ENCODE data around the gene SLCO3A1. TPM values are rescaled to one million over a fixed set of nuclear protein-coding genes. Genes with fewer than 3 reads are reported as not detected.

Gene SLCO3A1
- total and polyA plus RNA-seq, 2 experiments from 2014 or later: 35.5 to 71.9 TPM

DNA sequence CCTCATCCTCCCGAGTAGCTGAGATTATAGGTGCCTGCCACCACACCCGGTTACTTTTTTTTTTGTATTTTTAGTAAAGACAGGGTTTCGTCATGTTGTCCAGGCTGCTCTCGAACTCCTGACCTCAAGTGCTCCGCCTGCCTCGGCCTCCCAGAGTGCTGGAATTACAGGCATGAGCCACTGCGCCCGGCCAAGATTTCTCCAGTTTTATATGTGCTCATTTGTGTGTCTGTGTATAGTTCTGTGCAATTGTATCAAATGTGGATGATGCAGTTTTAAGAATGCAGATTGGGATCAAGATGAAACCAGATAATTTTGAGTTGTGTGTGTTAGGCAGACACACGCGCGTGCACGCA is 68.3 kb downstream of the SLCO3A1 start:
- H3K27me3 ChIP-seq: no peaks in the 10 kb centered on the region
- peak in 1 of 2 donors; percentile 22 for DNase-seq (ENCODE audit: low read depth in 1 of 2, low spot score in 1 of 2)
- no peaks in the 10 kb centered on the region for H3K36me3 ChIP-seq
- peak overlapping the region; percentile 93 for H3K27ac ChIP-seq
- no peak overlapping the region for H3K4me3 ChIP-seq
- TF ChIP-seq, protein P1, sequence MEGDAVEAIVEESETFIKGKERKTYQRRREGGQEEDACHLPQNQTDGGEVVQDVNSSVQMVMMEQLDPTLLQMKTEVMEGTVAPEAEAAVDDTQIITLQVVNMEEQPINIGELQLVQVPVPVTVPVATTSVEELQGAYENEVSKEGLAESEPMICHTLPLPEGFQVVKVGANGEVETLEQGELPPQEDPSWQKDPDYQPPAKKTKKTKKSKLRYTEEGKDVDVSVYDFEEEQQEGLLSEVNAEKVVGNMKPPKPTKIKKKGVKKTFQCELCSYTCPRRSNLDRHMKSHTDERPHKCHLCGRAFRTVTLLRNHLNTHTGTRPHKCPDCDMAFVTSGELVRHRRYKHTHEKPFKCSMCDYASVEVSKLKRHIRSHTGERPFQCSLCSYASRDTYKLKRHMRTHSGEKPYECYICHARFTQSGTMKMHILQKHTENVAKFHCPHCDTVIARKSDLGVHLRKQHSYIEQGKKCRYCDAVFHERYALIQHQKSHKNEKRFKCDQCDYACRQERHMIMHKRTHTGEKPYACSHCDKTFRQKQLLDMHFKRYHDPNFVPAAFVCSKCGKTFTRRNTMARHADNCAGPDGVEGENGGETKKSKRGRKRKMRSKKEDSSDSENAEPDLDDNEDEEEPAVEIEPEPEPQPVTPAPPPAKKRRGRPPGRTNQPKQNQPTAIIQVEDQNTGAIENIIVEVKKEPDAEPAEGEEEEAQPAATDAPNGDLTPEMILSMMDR (IDR thresholded peaks at IDR 0.05; ENCODE audit: low read depth, low read length): no peak
- H3K4me1 ChIP-seq (ENCODE audit: low read depth): peaks cover 47% of the 10 kb centered on the region
- no peaks in the 10 kb centered on the region for H3K9me3 ChIP-seq (ENCODE audit: low read depth)

DNA sequence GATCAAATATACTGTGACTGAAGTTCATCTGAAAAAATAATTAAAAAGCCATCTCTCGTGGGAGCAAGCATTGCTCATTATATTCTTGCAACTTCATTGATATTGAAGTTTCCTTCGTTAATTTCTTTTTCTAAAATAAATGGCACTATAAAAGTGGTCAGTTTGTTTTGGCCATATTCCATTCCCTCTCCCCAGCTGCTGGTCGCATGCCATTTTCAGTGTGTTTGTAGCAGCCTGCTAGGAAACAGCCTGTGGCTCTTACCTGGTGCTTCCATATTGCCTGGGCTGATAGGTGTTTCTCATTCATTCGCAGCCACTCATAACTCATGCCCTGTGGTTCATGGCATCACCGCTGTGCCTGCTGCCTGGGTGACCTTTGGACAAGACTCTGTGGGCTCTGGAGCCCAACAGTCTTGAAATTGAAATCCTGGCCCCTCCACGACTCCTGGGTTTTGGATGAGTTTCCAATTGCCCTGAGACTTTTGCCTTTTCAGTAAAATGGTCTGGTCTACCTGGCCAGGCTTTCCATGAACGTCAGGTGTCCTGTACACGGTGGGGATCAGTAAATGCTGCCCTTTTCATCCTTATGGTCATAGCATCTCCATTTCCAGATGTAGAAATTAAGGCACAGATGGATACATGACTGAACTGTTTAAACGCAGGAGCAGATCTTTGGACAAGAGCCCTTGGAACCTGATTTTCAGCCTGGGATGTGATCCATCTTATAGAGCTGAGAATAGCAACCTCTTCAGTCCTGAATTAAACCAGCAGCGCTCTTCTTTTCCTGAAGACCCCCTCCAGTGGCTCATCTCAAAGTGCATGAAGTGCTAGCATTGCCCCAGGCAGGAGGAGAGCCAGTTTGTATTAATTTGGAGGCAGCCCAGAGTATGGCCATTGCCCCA is 69.4 kb downstream of the SLCO3A1 start:
- H3K36me3 ChIP-seq: no peaks in the 10 kb centered on the region
- H3K27ac ChIP-seq: peak overlapping the region; percentile 93
- H3K27me3 ChIP-seq: no peaks in the 10 kb centered on the region
- TF ChIP-seq, protein P1 (IDR thresholded peaks at IDR 0.05; ENCODE audit: low read depth, low read length): no peak
- no peak overlapping the region for H3K4me3 ChIP-seq
- H3K4me1 ChIP-seq (ENCODE audit: low read depth): peaks cover 58% of the 10 kb centered on the region
- H3K9me3 ChIP-seq (ENCODE audit: low read depth): no peaks in the 10 kb centered on the region
- peak in 1 of 2 donors; percentile 36 for DNase-seq (ENCODE audit: low read depth in 1 of 2, low spot score in 1 of 2)

DNA sequence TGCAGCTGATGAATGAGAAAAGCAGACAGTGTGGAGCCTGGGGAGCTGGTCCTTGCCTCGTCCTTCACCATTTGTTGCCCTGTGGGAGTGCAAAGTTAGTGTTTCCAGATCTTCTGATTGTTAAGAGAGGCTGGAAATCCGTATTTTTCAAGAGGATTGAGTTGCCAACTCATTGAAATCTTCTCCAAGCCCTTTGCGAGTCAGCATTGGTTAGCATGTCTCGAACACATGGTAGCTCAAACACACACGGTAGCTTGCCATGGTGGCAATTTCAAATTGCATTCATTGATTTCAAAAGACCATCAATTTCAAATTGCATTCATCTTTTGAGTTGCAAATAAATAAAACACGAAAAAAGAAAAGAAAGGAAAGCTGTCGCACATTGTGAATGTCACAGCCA is 70.7 kb downstream of the SLCO3A1 start:
- Histone ChIP-seq H3K4me3 (no peak overlapping the region), H3K27ac (peak overlapping the region; percentile 93), H3K36me3 (no peaks in the 10 kb centered on the region), H3K4me1 (ENCODE audit: low read depth) (peaks cover 71% of the 10 kb centered on the region), H3K9me3 (ENCODE audit: low read depth) (no peaks in the 10 kb centered on the region), H3K27me3 (no peaks in the 10 kb centered on the region)
- TF ChIP-seq, protein P1 (IDR thresholded peaks at IDR 0.05; ENCODE audit: low read depth, low read length): no peak
- DNase-seq (ENCODE audit: low read depth in 1 of 2, low spot score in 1 of 2): no peak

DNA sequence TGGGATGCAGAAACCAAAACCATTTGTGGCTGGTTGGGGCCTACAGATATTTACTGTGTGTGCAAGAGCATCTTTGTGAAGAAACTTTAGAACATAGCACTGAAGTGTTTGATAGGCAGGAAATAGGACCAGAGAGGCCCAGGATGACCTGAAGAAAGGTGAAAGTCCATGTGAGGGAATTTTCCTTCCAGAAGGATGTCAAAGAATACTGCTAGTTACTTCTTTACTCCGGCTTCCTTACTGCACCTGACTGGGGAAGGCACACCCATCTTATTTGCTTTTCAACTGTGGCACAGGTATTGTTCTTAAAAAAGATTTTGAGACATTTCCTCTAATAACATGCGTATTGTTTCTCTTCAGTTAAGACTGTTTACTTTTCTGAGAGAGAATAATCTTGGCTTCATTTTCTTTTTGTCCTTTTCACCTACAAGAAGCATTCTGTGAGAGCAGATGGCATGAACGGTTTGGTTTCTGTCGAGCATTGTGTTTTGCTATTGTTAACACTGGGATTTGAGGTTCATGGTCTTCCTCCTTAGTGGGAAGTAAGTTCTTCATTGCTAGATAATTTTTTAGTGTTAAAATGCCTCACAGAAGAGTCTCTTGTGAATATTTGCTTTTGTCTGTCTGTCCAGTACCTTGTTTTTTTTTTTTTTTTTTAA is 71.5 kb downstream of the SLCO3A1 start:
- Histone ChIP-seq H3K36me3 (no peaks in the 10 kb centered on the region), H3K4me3 (no peak overlapping the region), H3K9me3 (ENCODE audit: low read depth) (no peaks in the 10 kb centered on the region), H3K4me1 (ENCODE audit: low read depth) (peaks cover 78% of the 10 kb centered on the region), H3K27ac (peak overlapping the region; percentile 93), H3K27me3 (no peaks in the 10 kb centered on the region)
- TF ChIP-seq, protein P1 (IDR thresholded peaks at IDR 0.05; ENCODE audit: low read depth, low read length): no peak
- no peak for DNase-seq (ENCODE audit: low read depth in 1 of 2, low spot score in 1 of 2)

DNA sequence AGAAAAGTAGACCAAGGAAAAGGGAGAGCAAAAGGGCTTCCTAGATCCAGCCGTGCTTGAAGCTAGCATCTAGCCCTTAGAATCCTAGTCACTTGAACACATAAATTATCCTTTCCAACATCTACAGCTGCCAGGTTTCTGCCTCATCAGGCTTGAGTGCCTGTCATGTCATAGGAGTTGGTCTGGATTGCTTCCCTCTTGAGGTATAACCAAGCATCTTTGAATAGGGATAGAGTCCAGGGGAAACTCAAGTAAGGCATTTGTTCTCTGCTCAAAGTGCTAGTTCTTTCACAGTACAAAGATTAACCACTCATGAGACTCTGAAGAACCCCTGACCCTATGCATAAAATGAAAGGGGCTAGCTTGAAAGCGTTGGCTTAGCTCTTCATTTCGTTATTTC is 72.3 kb downstream of the SLCO3A1 start:
- Histone ChIP-seq H3K9me3 (ENCODE audit: low read depth) (no peaks in the 10 kb centered on the region), H3K36me3 (no peaks in the 10 kb centered on the region), H3K27me3 (no peaks in the 10 kb centered on the region), H3K4me3 (no peak overlapping the region), H3K4me1 (ENCODE audit: low read depth) (peaks cover 86% of the 10 kb centered on the region), H3K27ac (peak overlapping the region; percentile 93)
- TF ChIP-seq, protein P1 (IDR thresholded peaks at IDR 0.05; ENCODE audit: low read depth, low read length): no peak
- DNase-seq (ENCODE audit: low read depth in 1 of 2, low spot score in 1 of 2): peak in 1 of 2 donors; percentile 62
